K562 (cell line): ENCODE measurements around the gene IGSF9. TPM values are rescaled to one million over a fixed set of nuclear protein-coding genes. Genes with fewer than 3 reads are reported as not detected.

ENCODE experiments used
- ATAC-seq: fragments of 200-7000 bp; cut with Tn5 transposase; 3 replicates; pipeline ENCODE4 v1.9.1; 2020; ENCODE audit warnings: moderate library complexity
- BruUV-seq: library from RNA; stranded (reverse); fragments of 400-500 nt; replicated peaks from 2 replicates; lab custom pipeline; 2021; lab: Mats Ljungman, UMichigan
- CTCF ChIA-PET: fragments of 300-600 bp; formaldehyde crosslinking; extraction: SDS; loops from one replicate; lab custom pipeline; 2021; ENCODE audit warnings: low intra/inter-chr PET ratio; lab: Yijun Ruan, JAX
- POLR2A ChIA-PET: fragments of 300-600, 350-650 bp; sonication (Branson Sonifier 250); formaldehyde crosslinking; extraction: SDS; loops from one replicate; lab custom pipeline; 2021; ENCODE audit warnings: antibody characterized with exemption, inconsistent platforms; lab: Yijun Ruan, JAX
- DNase-seq, 4 experiments: peaks; one replicate each; pipeline versions ENCODE4 v3.0.0 to v3.0.0-alpha.2; 2011 to 2018; ENCODE audit warnings: low spot score in 3 of 4, mixed read lengths in 3 of 4; ENCODE audit errors: extremely low read depth in 1 of 4
- FAIRE-seq: peaks from 2 replicates; lab custom pipeline; 2011; peaks lifted over from hg19 to GRCh38; lab: Jason Lieb, UNC
- H2AFZ ChIP-seq: 2 replicates; pipeline ENCODE4 v1.6.0; 2011; ENCODE audit warnings: low read depth, low read length, control low read depth, inconsistent platforms
- H3K27ac ChIP-seq: fragments of 200-600 bp; 3 replicates; pipeline ENCODE4 v1.8.0; 2011; ENCODE audit warnings: low read depth, mild to moderate bottlenecking, control low read depth, inconsistent platforms, low read length, moderate library complexity, mixed read lengths; ENCODE audit errors: extremely low read depth
- H3K27me3 ChIP-seq, 2 experiments: fragments of 300-600 bp in 1 of 2; 2 replicates in 1 of 2; 3 replicates in 1 of 2; pipeline versions ENCODE4 v1.6.0 to v1.8.0; 2011; ENCODE audit warnings: inconsistent platforms in 2 of 2, low read length in 2 of 2, mild to moderate bottlenecking in 1 of 2, mixed read lengths in 1 of 2, moderate library complexity in 1 of 2; ENCODE audit not compliant: control insufficient read depth in 2 of 2, insufficient read depth in 2 of 2
- H3K36me3 ChIP-seq: fragments of 300-600 bp; 3 replicates; pipeline ENCODE4 v1.8.0; 2011; ENCODE audit warnings: mild to moderate bottlenecking, low read length, inconsistent platforms; ENCODE audit not compliant: control insufficient read depth, insufficient read depth
- H3K4me1 ChIP-seq, 2 experiments: fragments of 200-600 bp in 1 of 2; replicated peaks in 1 of 2; 2 replicates in 1 of 2; 3 replicates in 1 of 2; pipeline versions ENCODE4 v1.5.1 to v1.8.0; 2011; ENCODE audit warnings: inconsistent platforms in 2 of 2, low read length in 2 of 2, mild to moderate bottlenecking in 1 of 2, mixed read lengths in 1 of 2, moderate library complexity in 1 of 2; ENCODE audit not compliant: control insufficient read depth in 2 of 2, insufficient read depth in 2 of 2
- H3K4me2 ChIP-seq: 2 replicates; pipeline ENCODE4 v1.6.1; 2011; ENCODE audit warnings: low read length, control low read depth, inconsistent platforms, mixed read lengths; ENCODE audit not compliant: insufficient read depth
- H3K4me3 ChIP-seq: fragments of 200-600 bp; sonication (generic), shearing (Covaris generic); 2 replicates; pipeline ENCODE4 v1.5.1; 2016; ENCODE audit warnings: control low read depth, inconsistent platforms
- H3K79me2 ChIP-seq: fragments of 200-600 bp; 3 replicates; pipeline ENCODE4 v1.8.0; 2011; ENCODE audit warnings: low read length, inconsistent platforms; ENCODE audit not compliant: control insufficient read depth, insufficient read depth
- H3K9ac ChIP-seq, 2 experiments: 2 replicates each; pipeline versions ENCODE4 v1.6.0 to v1.6.1; 2011; ENCODE audit warnings: low read depth in 2 of 2, low read length in 2 of 2, control low read depth in 1 of 2, inconsistent platforms in 1 of 2, mild to moderate bottlenecking in 1 of 2, mixed read lengths in 1 of 2; ENCODE audit not compliant: insufficient read depth in 1 of 2
- H3K9me1 ChIP-seq: one replicate; pipeline ENCODE4 v1.6.0; 2011; ENCODE audit warnings: inconsistent platforms, mild to moderate bottlenecking, low read length, moderate library complexity; ENCODE audit not compliant: control insufficient read depth, insufficient read depth
- H3K9me3 ChIP-seq: replicated peaks from 2 replicates; pipeline ENCODE4 v1.5.1; 2011; ENCODE audit warnings: low read depth, low read length, inconsistent platforms; ENCODE audit not compliant: control insufficient read depth, insufficient read depth
- H4K20me1 ChIP-seq: replicated peaks from 2 replicates; pipeline ENCODE4 v1.6.1; 2011; ENCODE audit warnings: low read length, inconsistent platforms, mixed read lengths; ENCODE audit not compliant: control insufficient read depth, insufficient read depth
- BRCA1 ChIP-seq, 2 experiments: fragments of 450-650 bp in 1 of 2; sonication (generic) in 1 of 2; formaldehyde crosslinking in 1 of 2; IDR thresholded peaks; 2 replicates each; pipeline versions ENCODE4 v1.5.0 to v1.6.1; 2017 to 2020; ENCODE audit warnings: mild to moderate bottlenecking in 1 of 2, missing genetic modification reagents in 1 of 2
- FOXA3 ChIP-seq, 2 experiments: fragments of 450-650 bp in 1 of 2; sonication (generic) in 1 of 2; formaldehyde crosslinking; IDR thresholded peaks in 1 of 2; conservative IDR thresholded peaks in 1 of 2; 2 replicates each; pipeline versions ENCODE4 v1.4.0 to v1.8.0; 2020 to 2022; ENCODE audit warnings: mild to moderate bottlenecking in 2 of 2, missing genetic modification reagents in 1 of 2
- LARP7 ChIP-seq: fragments of 450-650 bp; IDR thresholded peaks from 2 replicates; pipeline ENCODE4 v1.6.1; 2016
- NCOA6 ChIP-seq: fragments of 450-650 bp; IDR thresholded peaks from 2 replicates; pipeline ENCODE4 v1.6.1; 2017; ENCODE audit warnings: mild to moderate bottlenecking
- NR2C1 ChIP-seq, 2 experiments: fragments of 450-650 bp; IDR thresholded peaks; 2 replicates each; pipeline ENCODE4 v1.6.1; 2017; ENCODE audit warnings: mild to moderate bottlenecking in 2 of 2, antibody characterized with exemption in 1 of 2, inconsistent platforms in 1 of 2, missing compliant biosample characterization in 1 of 2, missing genetic modification characterization in 1 of 2
- NRF1 ChIP-seq, 2 experiments: fragments of 450-650 bp; IDR thresholded peaks in 1 of 2; conservative IDR thresholded peaks in 1 of 2; 2 replicates each; pipeline ENCODE4 v1.6.1; 2014; ENCODE audit warnings: mild to moderate bottlenecking in 2 of 2
- POLR2AphosphoS5 ChIP-seq: IDR thresholded peaks from 2 replicates; pipeline ENCODE4 v1.6.1; 2011; ENCODE audit warnings: mild to moderate bottlenecking, low read depth, low read length, moderate library complexity; ENCODE audit not compliant: control insufficient read depth, insufficient read depth
- POLR3G ChIP-seq: IDR thresholded peaks from 2 replicates; pipeline ENCODE4 v1.6.1; 2011; ENCODE audit not compliant: insufficient read length, insufficient replicate concordance; ENCODE audit errors: extremely low read depth
- SMARCA4 ChIP-seq: fragments of 450-650 bp; IDR thresholded peaks from 2 replicates; pipeline ENCODE4 v1.6.1; 2016
- ZNF239 ChIP-seq: fragments of 250-450 bp; sonication (Bioruptor Pico); IDR thresholded peaks from 2 replicates; pipeline ENCODE4 v1.4.0; 2020; ENCODE audit warnings: mild to moderate bottlenecking
- ZNF354B ChIP-seq: fragments of 250-450 bp; sonication (Bioruptor Pico); IDR thresholded peaks from 2 replicates; pipeline ENCODE4 v1.4.0; 2020
- ZNF41 ChIP-seq: fragments of 250-450 bp; sonication (Bioruptor Pico); conservative IDR thresholded peaks from 2 replicates; pipeline ENCODE4 v1.4.0; 2020; ENCODE audit warnings: mild to moderate bottlenecking
- WGBS: fragments of 100-300 bp; shearing (Covaris generic); methylation state at CpG from one replicate; pipeline ENCODE4 v1.1.6; 2016; ENCODE audit warnings: low coverage, mixed read lengths; ENCODE audit not compliant: insufficient coverage; ENCODE audit errors: missing lambda C conversion rate; 5-methylcytosine and 5-hydroxymethylcytosine counted together
- in situ Hi-C: fragments of 300-500 bp; cut with MboI; formaldehyde crosslinking; loops from 4 replicates; pipeline ENCODE4 v1.15.0; 2018; ENCODE audit warnings: inconsistent platforms, mixed read lengths
- intact Hi-C: fragments of 100-400 bp; cut with micrococcal nuclease; formaldehyde crosslinking; loops from 2 replicates; pipeline ENCODE4 v1.14.2; 2022
- polyA plus RNA-seq, 8 experiments: library from polyadenylated mRNA; depleted of rRNA in 4 of 8; stranded (reverse) in 5 of 8; unstranded in 3 of 8; fragments of >200 nt; fragmentation: Nextera tagmentation in 2 of 8; fragmentation: Illumina TruSeq in 1 of 8; extraction: Ambion mirVana in 2 of 8; extraction: Trizol in 1 of 8; gene quantifications; 2 replicates each; pipeline versions ENCODE4 v1.2.1 to v1.2.3, GENCODE V29; 2011 to 2014; ENCODE audit warnings: inconsistent platforms in 1 of 8, missing spikeins in 1 of 8
- total RNA-seq, 7 experiments: library from RNA; depleted of rRNA in 6 of 7; stranded (reverse); fragments of >200 nt in 6 of 7; fragmentation: Illumina TruSeq in 2 of 7; extraction: Trizol in 2 of 7; gene quantifications; 2 replicates each; pipeline versions ENCODE4 v1.2.1 to v1.2.3, GENCODE V29; 2011 to 2021; ENCODE audit warnings: low replicate concordance in 1 of 7
- TF ChIP-seq, protein P1 (sequence below): sonication (generic); formaldehyde crosslinking; IDR thresholded peaks from 2 replicates; pipeline ENCODE4 v1.8.0; 2022; ENCODE audit warnings: mild to moderate bottlenecking, missing genetic modification reagents, borderline replicate concordance
- TF ChIP-seq, protein P2 (sequence below): sonication (generic); formaldehyde crosslinking; IDR thresholded peaks from 2 replicates; pipeline ENCODE4 v1.8.0; 2022; ENCODE audit warnings: mild to moderate bottlenecking, low read depth, missing genetic modification reagents
- TF ChIP-seq, protein P3 (sequence below): fragments of 450-650 bp; formaldehyde crosslinking; IDR thresholded peaks from 2 replicates; pipeline ENCODE4 v1.4.0; 2020; ENCODE audit warnings: mild to moderate bottlenecking, moderate library complexity

Gene IGSF9
- total and polyA plus RNA-seq, 9 of the 15 experiments (the other 6 are each of a cell fraction or from before 2014, with no cell fraction given): 0.03 to 0.29 (median 0.07) TPM; not detected in 1

DNA sequence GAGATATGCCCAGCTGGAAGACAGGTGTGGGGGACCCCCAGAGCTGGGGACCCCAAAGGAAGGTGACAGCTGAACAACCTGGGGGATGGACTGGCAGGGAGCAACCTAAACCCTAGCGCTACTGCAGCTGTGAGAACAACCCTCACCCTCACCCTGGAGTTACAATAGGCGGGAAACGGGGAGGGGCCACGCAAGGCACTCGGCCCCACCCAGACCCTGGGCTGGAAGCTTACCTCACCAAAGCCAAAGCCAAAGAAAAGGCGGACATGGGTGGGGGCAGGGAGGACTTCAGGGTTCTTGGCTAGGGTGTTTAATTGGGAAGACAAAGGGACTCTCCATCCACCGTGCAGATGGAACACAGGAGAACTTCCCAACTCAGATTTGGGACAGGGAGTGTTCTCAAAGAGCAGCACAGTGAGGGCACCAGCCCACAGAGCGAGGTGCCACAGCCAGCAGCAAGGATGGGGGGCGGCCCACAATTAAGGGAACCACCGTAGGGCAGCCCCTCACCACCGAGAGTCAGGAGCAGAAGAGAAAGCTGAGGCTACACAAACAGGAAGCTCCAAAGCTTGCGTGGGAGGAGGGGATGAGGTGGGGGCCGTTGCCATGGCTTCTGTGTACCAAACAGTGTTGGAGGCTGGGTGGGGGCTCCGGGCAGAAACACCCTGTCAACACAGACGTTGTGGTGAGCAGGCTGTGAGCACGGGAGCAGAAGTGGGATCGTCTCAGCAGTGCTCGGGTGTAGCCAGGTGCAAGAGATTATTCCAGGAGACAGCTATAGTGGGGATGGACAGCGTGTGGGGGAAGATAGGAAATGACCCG, 22.0 kb downstream of the IGSF9 start:
- H3K27me3 ChIP-seq: no peaks in the 10 kb centered on the region
- H3K79me2 ChIP-seq: peaks cover 62% of the 10 kb centered on the region
- FAIRE-seq (peak; percentile 89), ATAC-seq (peak; percentile 72), DNase-seq (peak; percentile 76 to 90 (median 82))
- H4K20me1 ChIP-seq: peaks cover 39% of the 10 kb centered on the region; the same call in 1 of the 2 replicates
- H3K36me3 ChIP-seq: peaks cover 48% of the 10 kb centered on the region
- BruUV-seq: no TSS peak
- peak overlapping the region; percentile 100 for H3K27ac ChIP-seq
- H3K9ac ChIP-seq: peak overlapping the region; percentile 93 to 99
- intact Hi-C loops: loop anchor here (1.0 to 10.0 kb wide), 3 partner anchors 23 to 341 kb away; partner anchors contain the start of genes CFAP45 and DCAF8
- 1% methylated on average over 17 of the region's 20 CpGs for WGBS
- H3K9me1 ChIP-seq: peaks cover 12% of the 10 kb centered on the region
- peaks cover 24 to 62% of the 10 kb centered on the region in 2 experiments for H3K4me1 ChIP-seq
- H3K4me3 ChIP-seq: peak overlapping the region; percentile 72
- POLR2A ChIA-PET: interaction anchor here (0.5 to 4.2 kb wide), 18 partner anchors 8 to 839 kb away, joined by 3 to 35 read pairs (median 3); no protein-coding TSS in a partner anchor
- CTCF ChIA-PET: no interaction called here
- H2AFZ ChIP-seq: no peak overlapping the region
- in situ Hi-C loops: no loop called here
- H3K9me3 ChIP-seq: no peaks in the 10 kb centered on the region
- peak overlapping the region; percentile 94 for H3K4me2 ChIP-seq
- no peak for TF ChIP-seq POLR3G
- peak in 1 of 2 experiments; percentile 40; a peak in 2 of 4 replicates for TF ChIP-seq NRF1 (conservative IDR thresholded peaks at IDR 0.05 in 1 of 2, IDR thresholded peaks at IDR 0.05 in 1 of 2)
- TF ChIP-seq NR2C1 (IDR thresholded peaks at IDR 0.05): no peak
- TF ChIP-seq NR2C1 (tag; IDR thresholded peaks at IDR 0.05): no peak
- TF ChIP-seq, protein P1, sequence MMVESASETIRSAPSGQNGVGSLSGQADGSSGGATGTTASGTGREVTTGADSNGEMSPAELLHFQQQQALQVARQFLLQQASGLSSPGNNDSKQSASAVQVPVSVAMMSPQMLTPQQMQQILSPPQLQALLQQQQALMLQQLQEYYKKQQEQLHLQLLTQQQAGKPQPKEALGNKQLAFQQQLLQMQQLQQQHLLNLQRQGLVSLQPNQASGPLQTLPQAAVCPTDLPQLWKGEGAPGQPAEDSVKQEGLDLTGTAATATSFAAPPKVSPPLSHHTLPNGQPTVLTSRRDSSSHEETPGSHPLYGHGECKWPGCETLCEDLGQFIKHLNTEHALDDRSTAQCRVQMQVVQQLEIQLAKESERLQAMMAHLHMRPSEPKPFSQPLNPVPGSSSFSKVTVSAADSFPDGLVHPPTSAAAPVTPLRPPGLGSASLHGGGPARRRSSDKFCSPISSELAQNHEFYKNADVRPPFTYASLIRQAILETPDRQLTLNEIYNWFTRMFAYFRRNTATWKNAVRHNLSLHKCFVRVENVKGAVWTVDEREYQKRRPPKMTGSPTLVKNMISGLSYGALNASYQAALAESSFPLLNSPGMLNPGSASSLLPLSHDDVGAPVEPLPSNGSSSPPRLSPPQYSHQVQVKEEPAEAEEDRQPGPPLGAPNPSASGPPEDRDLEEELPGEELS (CRISPR knock-in tag): peak; percentile 90
- no peak for TF ChIP-seq BRCA1 (IDR thresholded peaks at IDR 0.05)
- TF ChIP-seq BRCA1 (CRISPR knock-in tag; IDR thresholded peaks at IDR 0.05): no peak
- TF ChIP-seq ZNF41 (CRISPR knock-in tag): no peak
- TF ChIP-seq LARP7: no peak
- TF ChIP-seq SMARCA4: peak; percentile 55; the same call in 1 of the 2 replicates
- no peak for TF ChIP-seq ZNF354B (CRISPR knock-in tag)
- TF ChIP-seq, protein P2, sequence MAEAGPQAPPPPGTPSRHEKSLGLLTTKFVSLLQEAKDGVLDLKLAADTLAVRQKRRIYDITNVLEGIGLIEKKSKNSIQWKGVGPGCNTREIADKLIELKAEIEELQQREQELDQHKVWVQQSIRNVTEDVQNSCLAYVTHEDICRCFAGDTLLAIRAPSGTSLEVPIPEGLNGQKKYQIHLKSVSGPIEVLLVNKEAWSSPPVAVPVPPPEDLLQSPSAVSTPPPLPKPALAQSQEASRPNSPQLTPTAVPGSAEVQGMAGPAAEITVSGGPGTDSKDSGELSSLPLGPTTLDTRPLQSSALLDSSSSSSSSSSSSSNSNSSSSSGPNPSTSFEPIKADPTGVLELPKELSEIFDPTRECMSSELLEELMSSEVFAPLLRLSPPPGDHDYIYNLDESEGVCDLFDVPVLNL: no peak
- no peak for TF ChIP-seq NCOA6
- TF ChIP-seq, protein P3, sequence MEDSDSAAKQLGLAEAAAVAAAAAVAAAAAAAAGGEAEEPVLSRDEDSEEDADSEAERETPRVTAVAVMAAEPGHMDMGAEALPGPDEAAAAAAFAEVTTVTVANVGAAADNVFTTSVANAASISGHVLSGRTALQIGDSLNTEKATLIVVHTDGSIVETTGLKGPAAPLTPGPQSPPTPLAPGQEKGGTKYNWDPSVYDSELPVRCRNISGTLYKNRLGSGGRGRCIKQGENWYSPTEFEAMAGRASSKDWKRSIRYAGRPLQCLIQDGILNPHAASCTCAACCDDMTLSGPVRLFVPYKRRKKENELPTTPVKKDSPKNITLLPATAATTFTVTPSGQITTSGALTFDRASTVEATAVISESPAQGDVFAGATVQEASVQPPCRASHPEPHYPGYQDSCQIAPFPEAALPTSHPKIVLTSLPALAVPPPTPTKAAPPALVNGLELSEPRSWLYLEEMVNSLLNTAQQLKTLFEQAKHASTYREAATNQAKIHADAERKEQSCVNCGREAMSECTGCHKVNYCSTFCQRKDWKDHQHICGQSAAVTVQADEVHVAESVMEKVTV: no peak
- TF ChIP-seq FOXA3 (CRISPR knock-in tag; conservative IDR thresholded peaks at IDR 0.05 in 1 of 2, IDR thresholded peaks at IDR 0.05 in 1 of 2): peak; percentile 39 to 79; a peak in 2 of 4 replicates
- no peak for TF ChIP-seq ZNF239 (CRISPR knock-in tag)
- peak; percentile 31; the same call in 1 of the 2 replicates for TF ChIP-seq POLR2AphosphoS5
